Stomach (tissue), 4 donors: Measurements from ENCODE around the gene CDC42EP1.

ENCODE experiments used
- CTCF ChIP-seq, 7 experiments: fragments of 450-650 bp in 4 of 7; fragments of 200-600 bp in 3 of 7; sonication (generic) in 3 of 7; IDR thresholded peaks; one replicate each; pipeline ENCODE4 v1.5.1; 2016 to 2019; ENCODE audit warnings: antibody characterized with exemption in 7 of 7, control low read depth in 2 of 7, mild to moderate bottlenecking in 1 of 7
- POLR2AphosphoS5 ChIP-seq, 3 donors: sonication (generic); formaldehyde crosslinking; IDR thresholded peaks; one replicate each; pipeline ENCODE4 v1.6.1; 2016; ENCODE audit warnings: antibody characterized with exemption in 3 of 3

- TF ChIP-seq POLR2AphosphoS5 (IDR thresholded peaks at IDR 0.05) (peak; percentile 19 to 83 (median 78)), CTCF (IDR thresholded peaks at IDR 0.05) (no peak)
Measured at GRCh38 chr22:37557321-37558001, 2.8 kb upstream of the CDC42EP1 start.
